LHCN-M2 (cell line): ENCODE data around the gene KCNIP3. TPM values are rescaled to one million over a fixed set of nuclear protein-coding genes. Genes with fewer than 3 reads are reported as not detected.
"Not testable (repeated sequence)": the region's sequence is repeated elsewhere in the genome, so short reads cannot be mapped to it uniquely, and the experiment has no call there.

Experiments
- DNase-seq: peaks from one replicate; pipeline ENCODE4 v3.0.0-alpha.2; 2012; ENCODE audit warnings: low read depth
- total RNA-seq: library from RNA; depleted of rRNA; stranded (reverse); fragments of >200 nt; gene quantifications from 2 replicates; pipeline ENCODE4 v1.2.3, GENCODE V29; 2014

Gene KCNIP3
- total RNA-seq, 1 experiment from 2014 or later: 0.29 TPM

DNA sequence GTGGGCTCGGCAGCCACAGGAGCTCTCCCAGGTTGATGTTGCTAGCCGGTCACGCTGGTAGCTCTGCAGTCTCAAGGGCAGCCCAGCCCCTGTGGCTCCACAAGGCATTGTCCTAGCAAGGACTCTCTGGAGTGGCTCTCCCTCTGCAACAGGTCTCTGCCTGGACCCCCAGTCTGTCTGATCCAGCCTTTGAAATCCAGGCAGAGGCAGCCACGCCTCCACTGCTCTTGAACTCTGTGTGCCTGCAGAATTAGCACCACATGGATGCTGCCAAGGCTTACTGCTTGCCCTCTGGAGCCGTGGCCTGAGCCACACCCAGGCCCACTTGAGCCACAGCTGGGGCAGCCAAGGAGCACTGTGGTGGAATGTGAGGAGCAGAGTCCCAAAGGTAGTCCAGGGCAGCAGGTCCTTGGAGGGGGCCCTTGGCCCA is 62.4 kb downstream of the KCNIP3 start:
- DNase-seq: no peak

DNA sequence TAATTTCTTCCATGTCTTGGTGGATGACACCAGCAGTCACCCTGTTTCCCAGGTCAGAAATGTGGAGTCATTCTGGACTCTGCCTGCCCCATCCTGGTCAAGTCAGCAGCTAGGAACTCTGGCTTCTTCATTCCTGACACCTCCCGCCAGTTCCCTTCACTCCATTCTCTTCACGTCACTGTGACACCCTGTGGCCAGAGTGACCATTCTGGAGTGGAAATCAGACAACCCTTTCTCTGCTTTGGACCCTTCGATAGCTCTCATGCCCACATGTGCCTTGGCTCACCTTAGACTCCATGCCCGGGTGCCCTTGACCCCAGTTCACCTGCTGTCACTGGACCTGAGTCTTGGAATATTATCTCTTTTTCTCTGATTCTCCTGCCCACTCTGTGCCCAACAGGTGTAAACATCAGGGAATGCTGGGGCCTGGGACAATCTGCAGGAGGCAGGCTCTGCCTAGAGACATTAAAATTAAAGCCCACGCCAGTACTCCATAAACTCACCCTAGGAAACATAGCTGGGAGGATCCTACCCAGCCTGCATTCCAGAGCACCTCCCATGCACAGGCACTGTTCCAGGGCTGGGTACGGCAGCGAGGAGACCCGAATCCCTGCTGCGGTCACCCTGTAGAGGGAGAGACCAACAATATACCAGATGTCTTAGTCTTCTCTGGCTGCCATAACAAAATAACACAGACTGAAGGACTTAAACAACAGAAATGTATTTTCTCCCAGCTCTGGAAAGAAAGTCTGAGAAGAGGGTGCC is 64.3 kb downstream of the KCNIP3 start:
- no peak for DNase-seq

DNA sequence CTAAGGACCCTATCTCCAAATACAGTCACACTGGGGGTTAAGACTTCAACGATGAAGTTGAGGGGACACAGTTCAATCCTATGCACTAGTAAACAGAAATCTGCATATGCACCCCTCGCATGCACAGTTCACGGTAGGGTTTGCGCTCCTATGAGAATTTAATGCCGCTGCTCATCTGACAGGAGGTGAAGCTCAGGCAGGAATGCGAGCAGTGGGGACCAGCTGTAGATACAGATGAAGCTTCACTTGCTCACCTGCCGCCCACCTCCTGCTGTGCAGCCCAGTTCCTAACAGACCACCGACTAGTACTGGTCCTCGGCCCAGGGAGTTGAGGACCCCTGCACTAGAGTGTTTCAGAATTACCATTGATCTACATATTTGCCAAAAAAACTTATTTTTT is 65.3 kb downstream of the KCNIP3 start:
- no peak for DNase-seq

DNA sequence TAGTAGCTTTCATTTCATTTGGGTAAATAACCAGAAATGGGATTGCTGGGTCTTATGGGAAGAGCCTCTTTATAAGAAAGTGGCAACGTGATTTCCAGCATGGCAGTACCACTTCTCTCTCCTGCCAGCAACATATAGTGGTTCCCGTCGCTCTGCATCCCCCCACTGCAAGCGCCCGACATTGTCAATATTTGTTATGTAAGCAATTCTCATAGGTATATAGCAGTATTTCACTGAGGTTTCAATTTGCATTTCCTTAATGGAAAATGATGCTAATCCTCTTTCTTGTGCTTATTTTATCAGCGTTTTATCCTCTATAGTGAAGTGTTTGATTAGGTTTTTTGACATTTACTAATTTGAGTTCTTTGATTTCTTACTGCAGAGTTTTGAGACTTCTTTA is 69.4 kb downstream of the KCNIP3 start:
- DNase-seq: no peak

DNA sequence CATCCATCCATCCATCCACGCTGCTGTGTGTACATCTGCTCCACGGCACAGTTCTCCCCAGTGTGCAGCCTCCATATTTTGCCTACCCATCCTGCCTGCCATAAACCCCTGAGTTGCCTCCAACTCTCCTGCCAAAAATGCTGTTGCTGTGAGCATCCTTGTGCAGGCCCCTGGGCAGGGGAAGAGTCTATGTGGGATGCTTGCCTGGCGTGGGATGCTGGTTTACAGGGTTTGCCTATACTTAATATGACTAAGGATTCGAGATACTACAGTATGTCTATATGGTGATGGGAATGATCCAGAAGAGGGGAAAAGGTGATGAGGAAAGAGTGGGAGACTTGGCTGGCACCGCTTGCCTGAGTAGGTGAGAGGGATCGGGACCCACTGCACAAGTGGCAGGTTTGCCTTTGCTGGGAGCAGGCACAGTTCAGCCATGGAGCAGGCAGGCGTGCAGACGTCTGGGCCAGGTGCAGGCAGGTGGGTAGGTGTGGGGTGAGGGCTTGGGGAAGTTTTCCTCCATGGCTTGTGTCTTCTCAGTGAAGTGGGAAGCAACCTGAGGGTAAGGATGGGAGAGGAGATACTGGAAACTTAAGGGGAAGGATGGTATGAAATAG is 75.2 kb downstream of the KCNIP3 start:
- DNase-seq: no peak

DNA sequence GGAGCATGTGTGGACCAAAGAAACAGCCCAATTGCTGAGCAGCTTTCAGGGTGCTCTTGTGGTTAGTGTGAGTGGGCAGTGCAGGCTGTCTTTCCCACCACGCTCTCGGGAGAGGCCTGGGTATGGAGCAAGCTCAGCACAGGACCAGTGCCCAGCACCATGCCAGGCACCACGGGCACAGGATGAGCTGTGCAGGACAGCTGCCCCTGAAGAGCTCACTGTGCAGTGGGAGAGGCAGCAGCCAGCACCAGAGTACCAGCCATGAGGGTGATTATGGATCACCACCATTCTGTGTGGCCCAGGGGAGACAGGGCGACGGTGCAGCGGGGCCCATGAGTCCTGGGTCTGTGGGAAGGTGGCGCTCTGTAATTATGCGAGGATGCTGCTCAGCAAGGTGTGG is 75.7 kb downstream of the KCNIP3 start:
- DNase-seq: no peak

DNA sequence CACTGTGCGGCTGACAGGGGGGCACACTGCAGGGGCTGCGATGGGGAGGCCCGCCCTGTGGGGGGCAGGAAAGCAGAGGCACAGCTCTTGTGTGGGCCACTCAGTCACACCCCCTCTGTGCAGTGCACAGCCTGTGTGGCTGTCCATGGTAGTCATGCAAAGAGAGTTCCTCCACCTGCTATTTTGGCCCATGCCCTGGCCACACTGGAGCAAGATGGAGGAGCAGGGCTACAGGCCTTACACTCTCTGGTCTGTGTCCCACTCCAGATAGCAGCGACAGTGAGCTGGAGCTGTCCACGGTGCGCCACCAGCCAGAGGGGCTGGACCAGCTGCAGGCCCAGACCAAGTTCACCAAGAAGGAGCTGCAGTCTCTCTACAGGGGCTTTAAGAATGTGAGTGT is 76.9 kb downstream of the KCNIP3 start:
- DNase-seq: no peak

DNA sequence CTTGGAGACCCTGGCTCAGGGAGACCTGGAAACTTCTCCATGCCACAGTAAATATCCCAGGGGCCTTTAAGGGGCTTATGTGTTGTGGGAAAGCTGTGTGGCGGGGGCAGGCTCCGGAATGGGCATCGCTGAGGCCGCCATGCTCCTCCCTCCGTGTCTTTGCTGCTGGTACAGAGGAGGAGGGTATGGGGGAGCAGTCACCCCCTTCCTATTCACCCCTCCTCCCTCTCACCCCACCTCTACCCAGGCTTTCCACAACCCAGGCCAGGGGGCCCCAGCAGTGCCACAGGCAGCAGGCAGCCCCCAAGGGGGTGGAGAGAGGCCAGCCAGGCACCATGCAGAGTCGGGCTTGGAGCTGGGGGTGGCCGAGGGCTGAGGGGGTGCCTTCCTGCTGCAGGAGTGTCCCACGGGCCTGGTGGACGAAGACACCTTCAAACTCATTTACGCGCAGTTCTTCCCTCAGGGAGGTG is 77.3 kb downstream of the KCNIP3 start:
- DNase-seq: no peak

DNA sequence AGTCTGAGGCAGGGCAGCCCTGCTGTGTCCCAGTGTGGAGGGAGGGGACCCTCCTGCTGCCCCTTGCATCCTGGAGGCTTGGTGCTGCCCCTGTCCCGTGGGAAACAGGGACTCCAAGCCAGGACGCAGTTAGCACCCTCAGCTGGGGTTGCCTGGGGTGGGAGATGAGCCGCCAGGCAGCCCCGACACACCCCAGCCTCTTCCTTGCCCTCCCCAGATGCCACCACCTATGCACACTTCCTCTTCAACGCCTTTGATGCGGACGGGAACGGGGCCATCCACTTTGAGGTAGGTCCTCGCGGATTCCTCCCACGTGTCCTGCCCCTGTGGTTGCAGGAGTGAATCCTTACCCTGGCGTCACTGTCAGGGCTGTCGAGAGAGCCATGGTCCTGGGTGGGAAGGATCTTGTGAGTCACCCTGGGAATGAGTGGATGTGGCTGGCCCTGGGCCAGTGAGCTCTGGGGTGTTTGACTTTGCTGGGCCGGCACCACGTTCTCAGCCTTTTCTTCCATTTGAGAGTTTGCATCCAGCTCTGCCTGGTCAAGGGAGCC is 77.8 kb downstream of the KCNIP3 start:
- no peak for DNase-seq

DNA sequence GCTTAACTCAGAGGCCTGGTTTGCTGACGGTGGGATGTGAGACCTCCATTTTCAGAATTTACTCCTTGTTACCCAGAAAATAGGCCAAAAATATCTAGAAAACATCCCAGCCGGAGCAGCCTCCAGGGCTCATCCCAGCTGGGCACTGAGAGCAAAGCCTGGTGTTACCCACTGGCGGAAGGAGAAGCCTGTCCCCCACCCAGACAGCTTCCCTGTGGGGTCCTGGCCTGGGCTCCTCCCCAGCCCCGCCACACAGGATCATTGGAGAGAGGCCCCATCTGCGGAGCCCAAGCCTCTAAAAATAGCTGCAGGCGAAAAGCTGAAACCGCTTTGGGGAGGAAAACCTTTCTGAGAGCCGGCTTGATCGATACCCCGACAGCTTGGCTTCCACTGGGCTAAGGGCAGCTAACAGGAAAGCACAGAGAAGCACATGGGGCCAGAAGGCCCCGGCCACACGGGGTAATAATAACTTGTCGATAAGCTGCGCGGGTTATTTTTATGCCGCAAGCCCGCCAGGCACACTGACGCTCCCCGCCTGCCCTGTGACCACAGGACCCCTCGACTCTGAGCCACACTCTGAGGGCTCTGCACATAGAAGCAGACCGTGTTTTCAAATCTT is 78.5 kb downstream of the KCNIP3 start:
- no peak for DNase-seq

DNA sequence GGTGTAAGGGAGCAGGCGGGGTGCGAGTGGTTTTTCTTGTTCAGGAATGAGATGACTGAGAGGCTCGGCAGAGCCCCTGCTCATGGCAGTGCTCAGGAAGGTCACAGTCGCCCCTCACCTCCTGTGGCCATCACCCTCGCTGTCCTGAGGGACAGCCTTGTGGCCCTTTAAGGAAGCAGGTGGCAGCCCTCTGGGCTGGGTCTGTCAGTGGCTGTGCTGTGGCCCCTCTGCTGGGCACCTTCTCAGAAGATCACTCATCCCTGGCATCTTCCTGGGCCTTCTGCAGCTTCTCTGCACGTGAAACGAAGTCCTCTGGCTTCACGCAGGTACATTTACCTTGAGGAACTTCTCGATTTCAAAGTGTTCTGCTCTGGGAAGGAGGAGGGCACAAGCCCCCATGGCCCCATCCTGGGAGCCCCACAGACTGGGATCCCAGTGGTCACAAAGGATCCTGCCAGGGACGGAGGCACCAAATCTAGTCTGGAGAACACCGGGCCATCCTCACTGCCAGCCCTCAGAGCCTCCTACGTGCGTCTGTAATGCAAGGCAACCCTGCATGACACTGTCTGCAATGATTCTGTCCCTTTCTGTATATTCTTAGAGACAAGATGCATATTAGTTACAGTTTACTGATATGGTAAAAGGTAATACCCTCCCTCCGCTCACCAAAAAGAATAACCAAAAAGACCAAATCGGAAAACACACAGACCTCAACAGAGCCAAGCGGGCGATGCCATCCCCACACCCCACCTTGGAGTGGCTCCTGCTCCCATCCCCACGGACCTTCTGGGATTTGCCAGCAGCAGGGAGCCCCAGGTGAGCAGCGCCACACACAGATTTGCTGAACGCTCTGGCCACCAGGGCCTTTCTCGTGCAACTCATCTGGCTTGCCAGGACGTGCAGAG is 79.4 kb downstream of the KCNIP3 start:
- no peak for DNase-seq

DNA sequence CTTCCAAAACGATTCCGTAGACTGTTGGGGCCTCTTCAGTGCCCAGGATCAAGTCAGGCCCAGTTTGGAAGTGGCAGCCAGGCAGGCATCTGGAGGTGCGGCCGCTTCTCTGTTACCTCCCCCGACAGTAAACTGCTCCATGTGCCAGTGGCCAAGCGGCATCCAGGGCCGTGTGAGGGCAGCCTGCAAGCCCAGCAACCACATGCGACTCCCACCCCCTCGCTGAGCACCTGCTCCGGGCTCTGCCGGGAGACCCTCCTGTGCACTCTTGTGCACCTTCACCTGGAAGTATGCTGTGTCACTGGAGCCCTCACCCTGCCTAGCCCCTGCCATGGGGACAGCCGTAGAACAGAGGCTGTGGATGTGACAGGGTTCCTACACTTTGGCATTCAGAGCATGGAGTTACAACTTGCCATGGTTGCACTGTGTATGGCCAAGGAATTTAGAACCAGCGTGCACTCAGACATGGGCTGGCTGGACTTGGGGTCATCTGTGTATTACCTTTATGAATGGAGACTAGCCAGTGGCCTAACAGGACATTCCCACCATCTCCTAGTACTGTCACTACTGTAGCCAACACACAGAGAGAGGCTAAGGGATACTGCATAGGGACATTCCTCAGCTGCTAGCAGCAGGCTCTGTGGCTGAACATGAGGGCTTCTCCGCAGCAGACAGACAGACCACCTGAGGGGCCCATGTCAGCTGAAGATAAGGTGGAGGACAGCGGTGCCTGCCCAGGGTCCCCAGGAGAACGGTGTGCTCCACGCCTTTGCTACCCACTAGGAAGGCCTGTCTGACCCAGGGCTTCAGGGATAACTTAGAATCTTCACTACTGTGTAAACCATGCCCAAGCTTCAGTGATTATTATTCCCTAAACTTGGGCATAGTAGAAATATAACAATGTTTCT is 80.3 kb downstream of the KCNIP3 start:
- no peak for DNase-seq

DNA sequence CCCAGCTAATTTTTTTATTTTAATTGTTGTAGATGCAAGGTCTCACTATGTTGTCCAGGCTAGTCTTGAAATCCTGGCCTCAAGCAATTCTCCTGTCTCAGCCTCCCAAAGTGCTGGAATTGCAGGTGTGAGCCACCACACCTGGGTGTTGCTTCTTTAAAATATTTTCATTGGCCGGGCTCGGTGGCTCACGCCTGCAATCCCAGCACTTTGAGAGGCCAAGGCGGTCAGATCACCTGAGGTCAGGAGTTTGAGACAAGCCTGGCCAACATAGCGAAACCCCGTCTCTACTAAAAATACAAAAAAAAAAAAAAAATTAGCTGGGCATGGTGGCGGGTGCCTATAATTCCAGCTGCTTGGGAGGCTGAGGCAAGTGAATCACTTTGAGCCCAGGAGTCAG is 81.1 kb downstream of the KCNIP3 start:
- not testable (repeated sequence) for DNase-seq

DNA sequence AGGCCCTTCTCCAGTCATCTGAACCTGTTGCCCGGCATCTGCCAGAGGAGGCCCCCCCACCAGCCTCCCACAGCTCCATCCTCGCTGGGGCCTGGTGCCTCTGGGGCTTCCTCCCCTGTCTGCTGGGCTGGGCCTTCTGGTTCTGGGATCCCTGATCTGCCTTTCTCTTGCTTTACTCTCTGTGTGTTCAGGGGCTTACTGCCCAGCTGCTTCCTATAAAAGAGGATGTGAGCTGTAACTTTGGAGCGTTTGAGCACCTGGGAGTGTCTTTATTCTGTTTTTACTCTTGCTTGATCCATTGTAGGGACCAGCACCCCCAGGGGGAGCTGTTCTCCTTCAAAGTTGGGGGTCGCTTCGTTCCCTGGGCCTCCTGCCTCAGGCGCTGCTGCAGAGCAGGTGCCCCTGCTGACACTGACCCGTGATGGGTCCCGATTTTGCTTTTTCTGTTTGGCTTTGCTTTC is 82.3 kb downstream of the KCNIP3 start:
- no peak for DNase-seq

DNA sequence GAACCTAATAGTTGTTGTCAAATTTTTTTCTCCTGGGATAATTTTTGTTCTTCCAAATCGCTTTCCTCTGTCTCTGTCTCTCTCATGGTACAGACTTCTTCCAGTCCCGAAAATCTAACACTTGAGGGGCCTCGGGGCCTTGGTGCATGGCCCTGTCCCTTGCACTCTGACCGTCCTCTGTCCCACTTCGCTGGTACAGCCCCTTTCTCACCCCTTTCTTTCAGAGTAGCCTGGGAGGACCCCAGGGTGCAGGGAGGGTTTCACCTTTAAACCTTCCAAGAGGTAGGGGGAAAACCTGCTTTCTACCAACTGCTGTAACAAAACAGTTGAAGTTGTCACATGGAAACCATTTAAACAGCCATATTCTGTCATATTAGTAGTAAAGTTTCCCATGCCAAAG is 83.1 kb downstream of the KCNIP3 start:
- DNase-seq: no peak

DNA sequence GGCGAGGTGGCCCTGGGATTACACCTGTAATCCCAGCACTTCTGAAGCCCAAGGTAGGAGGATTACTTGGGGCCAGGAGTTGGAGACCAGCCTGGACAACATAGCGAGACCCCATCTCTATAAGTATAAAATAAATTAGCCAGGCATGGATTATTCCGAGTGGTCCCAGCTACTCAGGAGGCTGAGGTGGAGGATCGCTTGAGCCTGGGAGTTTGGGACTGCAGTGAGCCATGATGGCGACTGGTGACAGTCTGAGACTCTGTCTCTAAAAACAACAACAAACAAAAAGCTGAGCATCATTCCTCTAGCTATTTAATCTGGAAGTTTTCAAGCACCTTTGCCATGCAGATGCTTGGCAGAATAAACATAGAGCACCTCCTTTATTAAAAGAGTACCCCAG is 83.6 kb downstream of the KCNIP3 start:
- DNase-seq: no peak

DNA sequence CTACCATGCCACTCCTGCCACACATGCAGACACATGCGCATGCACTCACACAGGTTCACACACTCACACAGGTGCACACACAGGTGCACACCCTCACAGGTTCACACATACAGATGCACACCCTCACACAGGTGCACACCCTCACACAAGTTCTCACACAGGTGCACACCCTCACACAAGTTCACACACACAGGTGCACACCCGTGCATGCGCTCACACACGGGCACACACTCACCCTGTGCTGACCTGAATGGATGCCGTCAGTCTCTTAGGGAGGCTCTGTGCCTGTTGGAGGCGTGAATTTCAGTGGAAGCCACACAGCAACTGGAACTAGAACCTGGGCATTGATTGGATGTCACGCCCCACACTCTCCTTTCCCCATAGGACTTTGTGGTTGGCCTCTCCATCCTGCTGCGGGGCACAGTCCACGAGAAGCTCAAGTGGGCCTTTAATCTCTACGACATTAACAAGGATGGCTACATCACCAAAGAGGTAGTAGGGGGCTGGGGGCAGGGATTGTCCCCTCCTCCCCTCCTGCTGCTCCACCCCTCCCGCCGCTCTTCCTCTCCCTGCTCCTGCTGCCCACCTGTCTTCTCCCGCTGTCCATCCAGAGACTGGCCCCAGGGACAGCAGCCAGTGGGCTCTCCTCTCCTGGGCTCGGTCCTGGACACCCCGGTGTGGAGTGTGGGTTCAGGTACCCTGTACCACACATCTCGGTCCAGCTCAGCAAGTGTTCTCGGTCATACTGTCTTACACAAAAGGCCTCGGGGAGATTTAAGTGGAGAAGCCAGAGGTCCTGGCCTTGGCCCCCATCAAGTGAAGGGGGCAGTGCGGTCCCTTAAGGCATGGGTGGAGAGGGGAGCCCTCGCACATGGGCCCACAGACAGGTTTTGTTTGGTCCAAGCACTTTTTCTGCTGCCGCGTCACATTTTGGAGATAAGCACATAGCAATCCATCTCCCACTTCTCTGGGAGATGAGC is 84.4 kb downstream of the KCNIP3 start:
- DNase-seq: no peak

DNA sequence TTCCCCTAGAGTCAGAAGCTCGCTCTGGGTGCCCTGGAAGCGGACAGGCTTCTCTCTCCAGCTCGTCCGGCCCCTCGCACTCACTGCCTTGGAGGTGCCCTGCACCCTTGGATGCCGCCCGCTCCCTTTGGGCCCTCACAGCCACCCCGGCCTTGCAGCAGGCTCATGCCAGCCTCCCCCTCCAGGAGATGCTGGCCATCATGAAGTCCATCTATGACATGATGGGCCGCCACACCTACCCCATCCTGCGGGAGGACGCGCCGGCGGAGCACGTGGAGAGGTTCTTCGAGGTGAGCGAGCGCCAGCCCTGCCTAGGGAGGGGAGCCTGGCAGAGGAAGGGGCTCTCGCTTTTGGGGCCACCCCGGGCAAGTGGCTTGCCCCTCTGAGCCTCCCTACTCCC is 85.0 kb downstream of the KCNIP3 start:
- no peak for DNase-seq
